Dermis microvascular lymphatic vessel endothelial cell (primary cell): ENCODE data around the gene USP47. TPM values are rescaled to one million over a fixed set of nuclear protein-coding genes. Genes with fewer than 3 reads are reported as not detected.
A peak's percentile ranks its signal among the peaks of the same experiment; 100 is the strongest.

Experiments
- DNase-seq, 2 donors: peaks; one replicate each; pipeline versions ENCODE4 v3.0.0 to v3.0.0-alpha.2; 2010; ENCODE audit warnings: low read depth in 2 of 2
- total RNA-seq: library from RNA; depleted of rRNA; stranded (reverse); fragments of >200 nt; gene quantifications from 2 replicates; pipeline ENCODE4 v1.2.1, GENCODE V29; 2014

USP47 gene
- total RNA-seq, 1 donor from 2014 or later, result 55.3 TPM

GRCh38 chr11:11998091-11998781 is 156.5 kb downstream of the USP47 start:
- DNase-seq, result peak in 1 of 2 donors; percentile 87

- no peak for DNase-seq
Observed at GRCh38 chr11:12001186-12001585, 159.4 kb downstream of the USP47 start.

- DNase-seq, result peak in 1 of 2 donors; percentile 18
Observed at GRCh38 chr11:12003336-12003735, 161.6 kb downstream of the USP47 start.

GRCh38 chr11:12003815-12004214 is 162.0 kb downstream of the USP47 start:
- DNase-seq, result no peak

- no peak for DNase-seq
Observed at GRCh38 chr11:12005061-12005460, 163.3 kb downstream of the USP47 start.

- peak in 1 of 2 donors; percentile 71 for DNase-seq
Observed at GRCh38 chr11:12005476-12005875, 163.7 kb downstream of the USP47 start.

- peak in 1 of 2 donors; percentile 22 for DNase-seq
Observed at GRCh38 chr11:12006552-12007229, 164.9 kb downstream of the USP47 start.

- no peak for DNase-seq
Observed at GRCh38 chr11:12007230-12007593, 165.4 kb downstream of the USP47 start.

GRCh38 chr11:12007769-12008737 is 166.3 kb downstream of the USP47 start, which contains the start of gene DKK3:
TSS of gene DKK3 (minus strand) at chr11:12008626. CDS start at chr11:12008582, 44 bp downstream.
- DNase-seq, result peak in 1 of 2 donors; percentile 52

Other genes starting within 250 kb of the USP47 start
- 81.3 and 145 TPM in 2 replicates for gene GALNT18, start 220.0 kb upstream of the USP47 start, total RNA-seq
- 428 and 581 TPM in 2 replicates for gene DKK3, start 166.7 kb downstream of the USP47 start, total RNA-seq